ENCODE measurements around the gene NUSAP1. TPM values are rescaled to one million over a fixed set of nuclear protein-coding genes. Genes with fewer than 3 reads are reported as not detected.
A peak's percentile ranks its signal among the peaks of the same experiment; 100 is the strongest.

Gene NUSAP1
- total RNA-seq, 1 donor from 2014 or later, result 14.4 TPM

GRCh38 chr15:41392659-41393058 lies 60.0 kb downstream of the NUSAP1 start:
- Mint-ChIP-seq H3K27me3 (no peaks in the 10 kb centered on the region), H3K4me3 (no peak overlapping the region), H3K27ac (peak overlapping the region; percentile 67), H3K9me3 (no peaks in the 10 kb centered on the region), H3K36me3 (ENCODE audit: low read depth) (peaks cover 53% of the 10 kb centered on the region), H3K4me1 (peaks cover 16% of the 10 kb centered on the region)
- CTCF ChIA-PET, result no interaction called here
- no peak for DNase-seq
- ATAC-seq (ENCODE audit: low read depth), result no peak
- intact Hi-C loops (cut with micrococcal nuclease), result no loop called here
- TF ChIP-seq CTCF (IDR thresholded peaks at IDR 0.05), result no peak
- POLR2A ChIA-PET, result interaction anchor here (0.6 to 0.7 kb wide), 2 partner anchors 92 to 102 kb away, joined by 3 to 5 read pairs; no protein-coding TSS in a partner anchor

- no peaks in the 10 kb centered on the region for H3K27me3 Mint-ChIP-seq
- no peak for ATAC-seq (ENCODE audit: low read depth)
- H3K4me1 Mint-ChIP-seq, result peaks cover 16% of the 10 kb centered on the region
- peaks cover 41% of the 10 kb centered on the region for H3K36me3 Mint-ChIP-seq (ENCODE audit: low read depth)
- ChIA-PET CTCF (no interaction called here), POLR2A (no interaction called here)
- no peak for TF ChIP-seq CTCF (IDR thresholded peaks at IDR 0.05)
- no peak for DNase-seq
- intact Hi-C loops (cut with micrococcal nuclease), result no loop called here
- H3K4me3 Mint-ChIP-seq, result no peak overlapping the region
- H3K9me3 Mint-ChIP-seq, result no peaks in the 10 kb centered on the region
- no peak overlapping the region for H3K27ac Mint-ChIP-seq
Observed at GRCh38 chr15:41394924-41395323, 62.2 kb downstream of the NUSAP1 start.

- DNase-seq, result no peak
- Mint-ChIP-seq H3K27me3 (no peaks in the 10 kb centered on the region), H3K27ac (peak overlapping the region; percentile 70), H3K4me3 (peak overlapping the region; percentile 46), H3K9me3 (no peaks in the 10 kb centered on the region), H3K36me3 (ENCODE audit: low read depth) (peaks cover 37% of the 10 kb centered on the region), H3K4me1 (peaks cover 16% of the 10 kb centered on the region)
- ChIA-PET CTCF (no interaction called here), POLR2A (interaction anchor here (0.6 kb wide), 1 partner anchor 57 kb away, joined by 3 read pairs; no protein-coding TSS in a partner anchor)
- TF ChIP-seq CTCF (IDR thresholded peaks at IDR 0.05), result no peak
- intact Hi-C loops (cut with micrococcal nuclease), result no loop called here
- ATAC-seq (ENCODE audit: low read depth), result peak; percentile 49
Observed at GRCh38 chr15:41396111-41396510, 63.4 kb downstream of the NUSAP1 start.

GRCh38 chr15:41401904-41402267 lies 69.2 kb downstream of the NUSAP1 start:
- intact Hi-C loops (cut with micrococcal nuclease), result loop anchor here (1.0 to 5.0 kb wide), 8 partner anchors 14 to 1019 kb away; partner anchors contain the start of genes CHP1, GANC, INO80 and KNSTRN
- DNase-seq, result no peak

GRCh38 chr15:41407341-41407740 lies 74.7 kb downstream of the NUSAP1 start:
- Mint-ChIP-seq H3K36me3 (ENCODE audit: low read depth) (peaks cover 6% of the 10 kb centered on the region), H3K27me3 (no peaks in the 10 kb centered on the region), H3K4me3 (no peak overlapping the region), H3K9me3 (no peaks in the 10 kb centered on the region), H3K27ac (no peak overlapping the region), H3K4me1 (peaks cover 10% of the 10 kb centered on the region)
- POLR2A ChIA-PET, result no interaction called here
- DNase-seq (no peak), ATAC-seq (ENCODE audit: low read depth) (no peak)
- intact Hi-C loops (cut with micrococcal nuclease), result no loop called here
- no peak for TF ChIP-seq CTCF (IDR thresholded peaks at IDR 0.05)
- CTCF ChIA-PET, result no interaction called here

More at GRCh38 chr15:41401904-41402267, 69.2 kb downstream of the NUSAP1 start:
- ChIA-PET POLR2A (interaction anchor here (0.6 to 1.3 kb wide), 10 partner anchors 10 to 493 kb away, joined by 3 read pairs; partner anchors contain the start of genes INO80, NUSAP1 and RPAP1), CTCF (no interaction called here)
- no peaks in the 10 kb centered on the region for H3K27me3 Mint-ChIP-seq
- no peak for ATAC-seq (ENCODE audit: low read depth)
- no peak for TF ChIP-seq CTCF (IDR thresholded peaks at IDR 0.05)
- H3K4me1 Mint-ChIP-seq, result peaks cover 16% of the 10 kb centered on the region
- no peaks in the 10 kb centered on the region for H3K9me3 Mint-ChIP-seq
- peak overlapping the region; percentile 93 for H3K4me3 Mint-ChIP-seq
- peaks cover 10% of the 10 kb centered on the region for H3K36me3 Mint-ChIP-seq (ENCODE audit: low read depth)
- H3K27ac Mint-ChIP-seq, result peak overlapping the region; percentile 94
